Measurements from ENCODE around the gene CTNND2.
"Not testable (repeated sequence)": the region's sequence is repeated elsewhere in the genome, so short reads cannot be mapped to it uniquely, and the experiment has no call there.

Gene CTNND2

GRCh38 chr5:11371021-11371420, 533.2 kb downstream of the CTNND2 start:
- no peak for DNase-seq

- DNase-seq: no peak
These were observed 539.7 kb downstream of the CTNND2 start for GRCh38 chr5:11364531-11364930.

GRCh38 chr5:11363631-11364178, 540.5 kb downstream of the CTNND2 start:
- no peak for DNase-seq

- DNase-seq: no peak
These were observed 542.5 kb downstream of the CTNND2 start for GRCh38 chr5:11361768-11362167.

GRCh38 chr5:11357928-11358327, 546.3 kb downstream of the CTNND2 start:
- DNase-seq: no peak

GRCh38 chr5:11355491-11355890, 548.8 kb downstream of the CTNND2 start:
- no peak for DNase-seq

GRCh38 chr5:11346336-11346735, 557.9 kb downstream of the CTNND2 start:
- no peak for DNase-seq

- DNase-seq: no peak
These were observed 568.1 kb downstream of the CTNND2 start for GRCh38 chr5:11335881-11336760.

- no peak for DNase-seq
These were observed 569.8 kb downstream of the CTNND2 start for GRCh38 chr5:11334404-11334803.

- no peak for DNase-seq
These were observed 574.6 kb downstream of the CTNND2 start for GRCh38 chr5:11329679-11330078.

- DNase-seq: no peak
These were observed 579.5 kb downstream of the CTNND2 start for GRCh38 chr5:11324521-11325289.

GRCh38 chr5:11323761-11324160, 580.5 kb downstream of the CTNND2 start:
- DNase-seq: no peak

GRCh38 chr5:11322133-11322532, 582.1 kb downstream of the CTNND2 start:
- DNase-seq: no peak

- DNase-seq: no peak
These were observed 584.2 kb downstream of the CTNND2 start for GRCh38 chr5:11319836-11320580.

- DNase-seq: not testable (repeated sequence)
These were observed 590.6 kb downstream of the CTNND2 start for GRCh38 chr5:11313694-11314093.

- no peak for DNase-seq
These were observed 592.5 kb downstream of the CTNND2 start for GRCh38 chr5:11311731-11312130.

GRCh38 chr5:11311272-11311671, 593.0 kb downstream of the CTNND2 start:
- no peak for DNase-seq

- DNase-seq: no peak
These were observed 594.1 kb downstream of the CTNND2 start for GRCh38 chr5:11310158-11310557.

GRCh38 chr5:11306365-11306764, 597.9 kb downstream of the CTNND2 start:
- no peak for DNase-seq

- DNase-seq: no peak
These were observed 599.0 kb downstream of the CTNND2 start for GRCh38 chr5:11305245-11305644.

- no peak for DNase-seq
These were observed 599.6 kb downstream of the CTNND2 start for GRCh38 chr5:11304641-11305040.

- DNase-seq: peak; percentile 46
These were observed 601.6 kb downstream of the CTNND2 start for GRCh38 chr5:11302663-11303062.

GRCh38 chr5:11301171-11301570, 603.1 kb downstream of the CTNND2 start:
- DNase-seq: no peak

All from NCI-H2171 (cell line).